Thymus (tissue), 11 donors: ENCODE data around the gene IL12B. TPM values are rescaled to one million over a fixed set of nuclear protein-coding genes. Genes with fewer than 3 reads are reported as not detected.

Source experiments
- DNase-seq, 9 donors: peaks; one replicate each; pipeline ENCODE4 v3.0.0-alpha.2; 2013; ENCODE audit warnings: low spot score in 9 of 9, low read depth in 6 of 9, missing footprints in 1 of 9
- H3K27ac ChIP-seq, 2 donors: one replicate each; pipeline ENCODE4 v1.5.1; 2013; ENCODE audit warnings: control low read depth in 1 of 2, low read depth in 1 of 2, low read length in 1 of 2, mild to moderate bottlenecking in 1 of 2, moderate library complexity in 1 of 2
- H3K27me3 ChIP-seq, 2 donors: one replicate each; pipeline ENCODE4 v1.5.1; 2013; ENCODE audit warnings: low read length in 1 of 2; ENCODE audit not compliant: control insufficient read depth in 2 of 2, insufficient read depth in 1 of 2
- H3K36me3 ChIP-seq, 2 donors: one replicate each; pipeline ENCODE4 v1.5.1; 2013; ENCODE audit warnings: low read length in 1 of 2, mild to moderate bottlenecking in 1 of 2, moderate library complexity in 1 of 2; ENCODE audit not compliant: control insufficient read depth in 2 of 2, insufficient read depth in 2 of 2
- H3K4me1 ChIP-seq, 2 donors: one replicate each; pipeline ENCODE4 v1.5.1; 2013; ENCODE audit warnings: low read length in 2 of 2; ENCODE audit not compliant: control insufficient read depth in 2 of 2, insufficient read depth in 2 of 2
- H3K4me3 ChIP-seq, 2 donors: one replicate each; pipeline ENCODE4 v1.5.1; 2013; ENCODE audit warnings: low read length in 2 of 2, control low read depth in 1 of 2, mild to moderate bottlenecking in 1 of 2
- H3K9me3 ChIP-seq, 2 donors: one replicate each; pipeline ENCODE4 v1.5.1; 2013; ENCODE audit warnings: low read length in 1 of 2, mild to moderate bottlenecking in 1 of 2; ENCODE audit not compliant: control insufficient read depth in 2 of 2, insufficient read depth in 1 of 2
- WGBS: extraction: QIAGEN DNeasy Blood & Tissue Kit; methylation state at CpG from one replicate; pipeline ENCODE4 v1.1.7; 2013; 5-methylcytosine and 5-hydroxymethylcytosine counted together
- polyA plus RNA-seq: library from polyadenylated mRNA; stranded (reverse); fragments of 200-250 nt; gene quantifications from one replicate; pipeline ENCODE4 v1.2.3, GENCODE V29; 2013
- total RNA-seq: library from RNA; stranded (reverse); fragments of 120-200 nt; gene quantifications from one replicate; pipeline ENCODE4 v1.2.4, GENCODE V29; 2013
- donor health status: healthy.

IL12B gene
- total and polyA plus RNA-seq, 2 donors: 0.16 to 3.6 TPM

DNA sequence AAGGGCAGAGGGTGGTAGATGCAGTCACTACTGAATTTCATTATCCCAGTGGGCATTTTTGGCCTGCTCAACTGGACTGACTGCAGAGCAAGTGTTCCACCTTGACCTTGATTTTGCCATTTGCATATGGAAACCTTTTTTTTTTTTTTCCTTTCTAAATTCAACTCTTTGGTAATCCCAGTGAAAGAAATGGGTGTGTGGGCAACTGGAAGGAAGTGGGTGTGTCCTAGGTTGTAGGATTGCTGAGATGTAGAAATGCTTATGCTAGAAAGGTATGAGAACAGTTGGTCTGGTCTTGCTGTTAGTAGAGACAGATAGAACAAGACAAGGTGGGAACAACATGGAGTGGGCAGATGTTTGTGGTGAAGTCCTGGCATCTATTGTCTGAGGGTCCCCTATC lies 7.8 kb upstream of the IL12B start:
- Histone ChIP-seq H3K27ac (no peak overlapping the region), H3K4me1 (no peaks in the 10 kb centered on the region)

GRCh38 chr5:159337016-159337955 lies 7.0 kb upstream of the IL12B start:
- 25% methylated on average over 1 of the region's 1 CpG for WGBS
- H3K4me3 ChIP-seq: no peak overlapping the region
- no peaks in the 10 kb centered on the region for H3K9me3 ChIP-seq
- no peaks in the 10 kb centered on the region for H3K27me3 ChIP-seq
- H3K4me1 ChIP-seq: no peaks in the 10 kb centered on the region
- H3K36me3 ChIP-seq: no peaks in the 10 kb centered on the region
- DNase-seq: no peak
- H3K27ac ChIP-seq: no peak overlapping the region

More for the DNA sequence above, 7.8 kb upstream of the IL12B start:
- DNase-seq: no peak
- Histone ChIP-seq H3K9me3 (no peaks in the 10 kb centered on the region), H3K36me3 (no peaks in the 10 kb centered on the region), H3K4me3 (no peak overlapping the region), H3K27me3 (no peaks in the 10 kb centered on the region)

DNA sequence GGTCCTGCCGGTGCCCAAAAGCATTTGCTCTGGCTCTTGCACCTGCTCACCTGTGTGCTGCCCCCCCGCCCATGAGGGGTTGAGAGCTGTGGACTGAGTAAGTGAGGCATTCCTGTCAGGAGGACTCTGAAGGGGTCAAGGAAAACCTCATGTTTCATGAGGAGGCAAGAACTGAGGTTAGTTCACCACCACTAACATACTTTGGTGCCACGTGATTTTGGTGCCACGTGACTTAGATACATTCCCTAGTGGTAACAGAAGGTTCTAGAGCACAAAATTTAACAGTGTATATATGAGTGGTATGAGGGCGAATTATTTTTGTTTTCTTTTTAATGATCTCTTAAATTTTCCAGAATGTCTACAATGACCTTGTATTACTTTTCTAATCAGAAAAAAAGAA lies 6.3 kb upstream of the IL12B start:
- no peak for DNase-seq
- Histone ChIP-seq H3K27ac (no peak overlapping the region), H3K27me3 (peaks cover 0 to 2% of the 10 kb centered on the region in 2 donors), H3K9me3 (no peaks in the 10 kb centered on the region), H3K4me1 (peaks cover 0 to 3% of the 10 kb centered on the region in 2 donors), H3K36me3 (no peaks in the 10 kb centered on the region), H3K4me3 (no peak overlapping the region)
- 97% methylated on average over 5 of the region's 5 CpGs for WGBS

GRCh38 chr5:159333545-159333925 lies 3.2 kb upstream of the IL12B start:
- 97% methylated on average over 1 of the region's 1 CpG for WGBS

DNA sequence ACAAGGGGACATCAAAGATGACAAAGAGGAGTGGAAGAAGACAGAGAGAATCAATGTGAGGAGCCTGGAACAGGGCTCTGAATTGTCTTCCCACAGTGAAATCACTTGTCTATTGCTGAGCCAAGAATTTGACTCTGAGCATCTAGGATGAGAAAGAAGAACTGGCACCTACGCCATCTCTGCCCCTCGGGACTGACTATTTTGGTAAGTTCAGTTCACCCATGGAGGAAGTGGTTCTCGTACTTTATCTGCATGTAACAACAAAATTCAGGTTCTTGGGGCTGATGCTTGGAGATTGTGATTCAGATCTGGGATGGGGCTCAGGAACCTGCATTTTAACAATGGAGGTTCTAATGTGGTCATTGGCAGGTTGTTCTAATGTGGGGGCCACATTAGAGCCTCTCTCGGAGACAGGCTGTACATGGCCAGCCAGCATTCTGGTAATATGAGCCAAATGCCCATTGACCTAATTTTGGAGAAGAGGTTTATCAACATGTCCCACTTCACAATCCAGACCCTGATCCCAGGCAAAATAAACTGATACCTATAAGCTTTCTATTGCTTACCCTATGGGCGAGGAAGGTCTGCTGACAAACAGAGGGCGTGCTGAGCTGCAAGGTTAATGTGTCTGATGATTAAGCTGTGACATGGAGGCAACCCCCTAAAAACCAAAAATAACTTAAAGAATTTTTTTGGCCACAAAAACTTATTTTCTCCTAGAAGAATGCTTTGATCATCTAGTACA lies 2.7 kb upstream of the IL12B start:
- WGBS: 76% methylated on average over 6 of the region's 6 CpGs
- H3K4me1 ChIP-seq: peaks cover 0 to 11% of the 10 kb centered on the region in 2 donors
- H3K4me3 ChIP-seq: no peak overlapping the region

More at GRCh38 chr5:159333545-159333925, 3.2 kb upstream of the IL12B start:
- no peaks in the 10 kb centered on the region for H3K36me3 ChIP-seq
- no peak for DNase-seq
- H3K4me1 ChIP-seq: peaks cover 0 to 11% of the 10 kb centered on the region in 2 donors
- no peak overlapping the region for H3K27ac ChIP-seq
- peaks cover 0 to 4% of the 10 kb centered on the region in 2 donors for H3K27me3 ChIP-seq
- no peak overlapping the region for H3K4me3 ChIP-seq
- H3K9me3 ChIP-seq: no peaks in the 10 kb centered on the region

GRCh38 chr5:159331093-159331973 lies 1.0 kb upstream of the IL12B start:
- Histone ChIP-seq H3K4me3 (peak overlapping the region; percentile 37 to 40), H3K36me3 (no peaks in the 10 kb centered on the region), H3K27ac (no peak overlapping the region), H3K9me3 (no peaks in the 10 kb centered on the region), H3K27me3 (peaks cover 0 to 4% of the 10 kb centered on the region in 2 donors), H3K4me1 (peaks cover 0 to 11% of the 10 kb centered on the region in 2 donors)
- peak in 7 of 9 donors; percentile 18 to 60 (median 43) for DNase-seq
- WGBS: 9% methylated on average over 50 of the region's 50 CpGs

More for the DNA sequence above, 2.7 kb upstream of the IL12B start:
- Histone ChIP-seq H3K9me3 (no peaks in the 10 kb centered on the region), H3K27ac (no peak overlapping the region), H3K36me3 (no peaks in the 10 kb centered on the region), H3K27me3 (peaks cover 0 to 4% of the 10 kb centered on the region in 2 donors)
- DNase-seq: no peak

- H3K4me1 ChIP-seq: no peaks in the 10 kb centered on the region
- H3K27me3 ChIP-seq: no peaks in the 10 kb centered on the region
- 81% methylated on average over 4 of the region's 4 CpGs for WGBS
- no peak overlapping the region for H3K4me3 ChIP-seq
- H3K36me3 ChIP-seq: no peaks in the 10 kb centered on the region
- no peak for DNase-seq
- no peak overlapping the region for H3K27ac ChIP-seq
- H3K9me3 ChIP-seq: no peaks in the 10 kb centered on the region
Observed at GRCh38 chr5:159324986-159325385, 5.3 kb downstream of the IL12B start.

GRCh38 chr5:159324102-159324755 lies 6.1 kb downstream of the IL12B start:
- Histone ChIP-seq H3K4me3 (no peak overlapping the region), H3K36me3 (no peaks in the 10 kb centered on the region), H3K4me1 (no peaks in the 10 kb centered on the region), H3K27ac (no peak overlapping the region), H3K27me3 (no peaks in the 10 kb centered on the region), H3K9me3 (no peaks in the 10 kb centered on the region)
- 98% methylated on average over 3 of the region's 3 CpGs for WGBS
- no peak for DNase-seq
